BE2C (cell line): Measurements from ENCODE around the gene TRANK1.
"Not testable (repeated sequence)": the region's sequence is repeated elsewhere in the genome, so short reads cannot be mapped to it uniquely, and the experiment has no call there.

Experiments
- DNase-seq: peaks from one replicate; pipeline ENCODE4 v3.0.0-alpha.2; 2020
- H3K27me3 ChIP-seq: fragments of 250-450 bp; sonication (Bioruptor Pico); 2 replicates; pipeline ENCODE4 v1.5.1; 2020; ENCODE audit warnings: mild to moderate bottlenecking
- H3K36me3 ChIP-seq: fragments of 250-450 bp; sonication (Bioruptor Pico); 2 replicates; pipeline ENCODE4 v1.5.1; 2020; ENCODE audit warnings: mild to moderate bottlenecking
- H3K4me1 ChIP-seq: fragments of 250-450 bp; sonication (Bioruptor Pico); 2 replicates; pipeline ENCODE4 v1.5.1; 2020
- H3K4me3 ChIP-seq: 2 replicates; pipeline ENCODE4 v1.5.1; 2011; ENCODE audit warnings: low read depth, low read length
- H3K9me3 ChIP-seq: fragments of 250-450 bp; sonication (Bioruptor Pico); 2 replicates; pipeline ENCODE4 v1.5.1; 2020
- TF ChIP-seq, protein P1 (sequence below): IDR thresholded peaks from 2 replicates; pipeline ENCODE4 v1.5.1; 2012; ENCODE audit warnings: mild to moderate bottlenecking, low read depth, low read length

Gene TRANK1

DNA sequence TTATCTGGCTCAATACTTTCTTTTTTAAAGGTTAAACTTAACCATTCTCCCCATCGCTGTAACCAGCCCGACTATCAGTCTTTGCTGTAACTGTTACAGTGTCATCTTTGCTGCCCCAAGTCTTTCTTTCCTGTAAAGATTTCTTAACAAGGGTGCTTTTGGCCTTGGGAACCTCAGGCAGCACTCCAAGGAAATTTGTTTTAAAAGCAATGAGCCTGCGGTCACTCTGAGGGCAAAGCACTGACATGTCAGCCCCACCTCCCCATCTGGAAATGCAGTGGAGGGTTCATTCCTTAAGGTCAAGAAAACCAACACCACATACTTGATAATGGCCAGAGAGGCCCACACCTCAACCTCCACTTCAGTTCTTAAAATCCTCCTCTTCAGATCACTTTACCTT lies 3.2 kb downstream of the TRANK1 start:
- Histone ChIP-seq H3K36me3 (no peaks in the 10 kb centered on the region), H3K9me3 (no peaks in the 10 kb centered on the region), H3K4me3 (no peak overlapping the region), H3K27me3 (no peaks in the 10 kb centered on the region), H3K4me1 (no peaks in the 10 kb centered on the region)
- TF ChIP-seq, protein P1, sequence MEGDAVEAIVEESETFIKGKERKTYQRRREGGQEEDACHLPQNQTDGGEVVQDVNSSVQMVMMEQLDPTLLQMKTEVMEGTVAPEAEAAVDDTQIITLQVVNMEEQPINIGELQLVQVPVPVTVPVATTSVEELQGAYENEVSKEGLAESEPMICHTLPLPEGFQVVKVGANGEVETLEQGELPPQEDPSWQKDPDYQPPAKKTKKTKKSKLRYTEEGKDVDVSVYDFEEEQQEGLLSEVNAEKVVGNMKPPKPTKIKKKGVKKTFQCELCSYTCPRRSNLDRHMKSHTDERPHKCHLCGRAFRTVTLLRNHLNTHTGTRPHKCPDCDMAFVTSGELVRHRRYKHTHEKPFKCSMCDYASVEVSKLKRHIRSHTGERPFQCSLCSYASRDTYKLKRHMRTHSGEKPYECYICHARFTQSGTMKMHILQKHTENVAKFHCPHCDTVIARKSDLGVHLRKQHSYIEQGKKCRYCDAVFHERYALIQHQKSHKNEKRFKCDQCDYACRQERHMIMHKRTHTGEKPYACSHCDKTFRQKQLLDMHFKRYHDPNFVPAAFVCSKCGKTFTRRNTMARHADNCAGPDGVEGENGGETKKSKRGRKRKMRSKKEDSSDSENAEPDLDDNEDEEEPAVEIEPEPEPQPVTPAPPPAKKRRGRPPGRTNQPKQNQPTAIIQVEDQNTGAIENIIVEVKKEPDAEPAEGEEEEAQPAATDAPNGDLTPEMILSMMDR, result no peak
- no peak for DNase-seq

DNA sequence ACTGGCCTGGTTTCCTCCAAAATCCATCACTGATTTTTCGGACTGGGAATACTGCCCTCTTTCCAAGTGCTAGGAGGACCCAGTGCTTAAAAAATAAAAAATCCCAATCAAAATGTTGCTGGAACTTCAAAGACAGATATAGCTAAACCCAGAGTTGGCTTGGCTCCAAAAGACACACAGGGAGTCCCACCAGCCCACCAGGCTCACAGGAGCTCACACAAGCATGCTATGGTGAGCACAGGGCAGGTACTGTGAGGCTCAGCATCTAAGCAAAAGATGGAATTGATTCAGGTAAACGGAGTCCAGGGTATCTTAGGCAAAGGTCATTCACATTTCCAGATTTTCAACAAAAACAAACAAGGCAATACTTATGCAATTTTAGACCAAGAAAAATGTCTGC lies 3.7 kb downstream of the TRANK1 start:
- Histone ChIP-seq H3K27me3 (no peaks in the 10 kb centered on the region), H3K4me1 (no peaks in the 10 kb centered on the region), H3K36me3 (no peaks in the 10 kb centered on the region), H3K4me3 (no peak overlapping the region), H3K9me3 (no peaks in the 10 kb centered on the region)
- no peak for DNase-seq
- TF ChIP-seq, protein P1, result no peak

DNA sequence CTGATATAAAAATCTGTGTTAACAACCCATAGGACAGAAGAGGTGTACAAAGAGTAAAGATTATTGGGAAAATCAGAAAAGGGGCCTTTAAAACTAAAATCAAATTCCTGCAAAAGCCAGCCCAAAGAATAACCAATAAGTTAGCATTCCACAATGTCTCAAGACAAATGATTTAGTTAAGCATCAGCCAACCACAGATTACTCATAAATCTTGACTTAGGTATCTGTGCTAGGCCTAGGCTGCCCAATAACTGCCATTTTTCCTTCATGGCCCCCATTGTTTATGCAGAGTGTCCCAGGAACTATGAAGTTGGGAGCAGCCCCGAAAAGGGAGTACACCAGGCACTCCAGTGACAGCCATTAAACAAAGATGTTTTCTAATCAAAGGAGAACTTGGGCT lies 7.4 kb downstream of the TRANK1 start:
- TF ChIP-seq, protein P1, result no peak
- H3K4me1 ChIP-seq, result no peaks in the 10 kb centered on the region
- H3K27me3 ChIP-seq, result no peaks in the 10 kb centered on the region
- no peaks in the 10 kb centered on the region for H3K9me3 ChIP-seq
- DNase-seq, result no peak
- no peaks in the 10 kb centered on the region for H3K36me3 ChIP-seq
- no peak overlapping the region for H3K4me3 ChIP-seq

DNA sequence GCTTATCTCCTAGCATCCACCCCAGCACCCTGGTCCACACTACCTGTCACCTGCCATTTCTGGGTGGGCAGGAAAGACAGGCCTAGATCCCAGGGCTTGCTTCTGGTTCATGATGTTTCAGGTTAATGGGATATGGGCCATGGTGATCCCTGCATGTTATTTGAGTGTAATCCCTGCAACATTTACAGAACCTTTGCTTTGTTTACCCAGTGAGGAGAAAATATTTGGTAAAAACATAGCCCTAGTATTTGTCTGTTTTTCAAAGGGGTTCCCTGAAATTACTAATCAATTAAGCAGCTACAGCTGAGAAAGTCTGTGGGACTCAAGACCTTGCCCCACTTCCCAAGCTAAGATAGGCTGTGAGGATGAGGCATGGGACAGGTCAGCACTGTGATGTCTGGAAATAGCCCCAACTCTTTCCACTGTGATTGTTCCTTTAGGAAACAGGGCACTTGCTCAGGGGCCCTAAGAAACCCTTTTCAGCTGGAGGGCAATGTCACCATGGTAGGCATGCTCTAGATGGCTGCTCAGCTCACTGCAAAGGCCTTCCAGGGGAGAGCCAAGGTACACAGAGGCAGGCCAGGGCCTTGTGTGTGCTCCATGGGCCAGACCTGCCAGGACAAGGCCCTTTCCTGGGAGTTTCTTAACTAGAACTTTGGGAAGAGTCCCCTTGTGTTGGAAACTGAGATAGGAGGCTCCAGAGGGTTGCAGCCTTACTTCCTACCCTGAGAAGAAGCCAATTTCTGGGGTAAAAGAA lies 11.1 kb downstream of the TRANK1 start:
- H3K4me1 ChIP-seq, result no peaks in the 10 kb centered on the region
- TF ChIP-seq, protein P1, result no peak
- H3K4me3 ChIP-seq, result no peak overlapping the region
- no peaks in the 10 kb centered on the region for H3K36me3 ChIP-seq
- H3K27me3 ChIP-seq, result no peaks in the 10 kb centered on the region
- H3K9me3 ChIP-seq, result no peaks in the 10 kb centered on the region
- DNase-seq, result no peak

DNA sequence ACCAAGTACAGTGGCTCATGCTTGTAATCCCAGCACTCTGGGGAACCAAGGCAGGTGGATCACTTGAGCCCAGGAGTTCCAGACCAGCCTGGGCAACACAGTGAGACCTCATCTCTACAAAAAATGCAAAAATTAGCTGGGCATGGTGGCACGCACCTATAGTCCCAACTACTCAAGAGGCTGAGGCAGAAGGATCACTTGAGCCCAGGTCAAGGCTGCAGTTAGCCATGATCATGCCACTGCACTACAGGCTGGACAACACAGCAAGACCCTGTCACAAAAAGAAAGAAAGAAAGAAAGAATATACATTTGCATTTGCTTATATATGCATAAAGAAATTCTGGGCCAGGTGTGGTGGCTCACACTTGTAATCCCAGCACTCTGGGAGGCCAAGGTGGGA lies 13.4 kb downstream of the TRANK1 start:
- H3K4me3 ChIP-seq, H3K27me3 ChIP-seq, DNase-seq, H3K36me3 ChIP-seq, H3K9me3 ChIP-seq, H3K4me1 ChIP-seq: not testable (repeated sequence)

DNA sequence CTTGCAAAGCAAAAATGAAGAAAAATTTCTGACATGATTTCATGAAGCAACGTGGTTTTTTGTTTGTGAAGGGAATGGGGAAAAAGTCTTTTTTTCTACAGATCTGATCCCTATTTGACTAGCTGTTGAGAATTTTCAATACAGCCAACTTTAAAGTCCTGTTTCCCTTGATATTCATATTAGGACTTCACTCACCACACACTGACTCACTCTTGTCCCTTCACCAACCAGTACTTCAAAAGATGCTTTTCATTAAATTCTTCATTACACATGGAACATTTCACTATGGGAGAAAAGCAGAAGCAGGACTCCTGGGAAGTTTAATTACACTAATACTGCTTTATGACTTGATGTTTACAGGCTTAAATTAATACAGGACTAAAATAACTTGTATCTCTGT lies 16.6 kb downstream of the TRANK1 start:
- TF ChIP-seq, protein P1, result no peak
- H3K36me3 ChIP-seq, result no peaks in the 10 kb centered on the region
- no peaks in the 10 kb centered on the region for H3K27me3 ChIP-seq
- no peaks in the 10 kb centered on the region for H3K4me1 ChIP-seq
- H3K9me3 ChIP-seq, result no peaks in the 10 kb centered on the region
- DNase-seq, result no peak
- no peak overlapping the region for H3K4me3 ChIP-seq
